Left lung (tissue), 10 donors: ENCODE measurements around the gene TTC7B. TPM values are rescaled to one million over a fixed set of nuclear protein-coding genes. Genes with fewer than 3 reads are reported as not detected.

Experiments
- ATAC-seq: fragments of 200-7000 bp; cut with Tn5 transposase; one replicate; pipeline ENCODE4 v1.9.1; 2020; ENCODE audit warnings: moderate library complexity
- DNase-seq, 4 donors: peaks; one replicate each; pipeline ENCODE4 v3.0.0-alpha.2; 2013 to 2020
- H3K27ac ChIP-seq, 2 donors: fragments of 200-600 bp; sonication (generic) in 1 of 2; one replicate each; pipeline versions ENCODE4 v1.5.0 to v1.8.0; 2020 to 2021
- H3K27me3 ChIP-seq, 2 donors: fragments of 200-600 bp; sonication (generic) in 1 of 2; one replicate each; pipeline versions ENCODE4 v1.5.0 to v1.8.0; 2020 to 2021
- H3K36me3 ChIP-seq, 2 donors: fragments of 200-600 bp; sonication (generic) in 1 of 2; one replicate each; pipeline versions ENCODE4 v1.5.0 to v1.8.0; 2020 to 2021
- H3K4me1 ChIP-seq, 2 donors: fragments of 200-600 bp; one replicate each; pipeline ENCODE4 v1.8.0; 2021
- H3K4me3 ChIP-seq, 2 donors: fragments of 200-600 bp; sonication (generic) in 1 of 2; one replicate each; pipeline versions ENCODE4 v1.5.0 to v1.8.0; 2020 to 2021; ENCODE audit warnings: mild to moderate bottlenecking in 1 of 2
- H3K9me3 ChIP-seq, 2 donors: fragments of 200-600 bp; sonication (generic) in 1 of 2; one replicate each; pipeline versions ENCODE4 v1.5.0 to v1.8.0; 2020 to 2021
- CTCF ChIP-seq, 2 donors: fragments of 200-600 bp; sonication (generic) in 1 of 2; IDR thresholded peaks; one replicate each; pipeline versions ENCODE4 v1.5.0 to v1.8.0; 2021; ENCODE audit warnings: antibody characterized with exemption in 2 of 2
- intact Hi-C, 2 donors: fragments of 100-400 bp; cut with DNase I; formaldehyde crosslinking; loops; one replicate each; pipeline versions ENCODE4 v1.11.2 to v1.14.2; 2022
- polyA plus RNA-seq, 6 donors: library from polyadenylated mRNA; unstranded; fragments of 120-200 nt; gene quantifications; one replicate each; pipeline ENCODE4 v1.2.1, GENCODE V29; 2013; ENCODE audit not compliant: insufficient read length in 6 of 6
- total RNA-seq, 2 donors: library from RNA; stranded (reverse); fragmentation: NEBNext Ultra II Directional; extraction: Animal tissue kit (Norgen Biotek cat#: 25700); gene quantifications; one replicate each; pipeline ENCODE4 v1.2.1, GENCODE V29; 2021
- donor health status: DM: no; HTN: yes; CAD: no.
- donor health status: DM: no; HTN: no; CAD: no.

Gene TTC7B
- total and polyA plus RNA-seq, 8 donors = 26.8 to 47.5 (median 39.5) TPM

- intact Hi-C loops = no loop called here
- H3K4me3 ChIP-seq = no peak overlapping the region
- DNase-seq = peak in 1 of 4 donors; percentile 21
- ATAC-seq = no peak
- H3K9me3 ChIP-seq = no peaks in the 10 kb centered on the region
- TF ChIP-seq CTCF (IDR thresholded peaks at IDR 0.05) = no peak
- H3K27me3 ChIP-seq = peaks cover 0 to 5% of the 10 kb centered on the region in 2 donors
- peaks cover 0 to 9% of the 10 kb centered on the region in 2 donors for H3K4me1 ChIP-seq
- H3K36me3 ChIP-seq = no peaks in the 10 kb centered on the region
- H3K27ac ChIP-seq = no peak overlapping the region
Measured at GRCh38 chr14:90503582-90503981, 312.6 kb downstream of the TTC7B start.

GRCh38 chr14:90502760-90503159 is 313.5 kb downstream of the TTC7B start:
- DNase-seq (no peak), ATAC-seq (no peak)
- Histone ChIP-seq H3K4me1 (peaks cover 0 to 9% of the 10 kb centered on the region in 2 donors), H3K36me3 (no peaks in the 10 kb centered on the region), H3K27ac (no peak overlapping the region), H3K27me3 (no peaks in the 10 kb centered on the region), H3K9me3 (no peaks in the 10 kb centered on the region), H3K4me3 (no peak overlapping the region)
- TF ChIP-seq CTCF (IDR thresholded peaks at IDR 0.05) = no peak
- intact Hi-C loops = no loop called here

- no peak overlapping the region for H3K4me3 ChIP-seq
- peak overlapping the region in 1 of 2 donors; percentile 18 for H3K27ac ChIP-seq
- no peak for ATAC-seq
- H3K27me3 ChIP-seq = no peaks in the 10 kb centered on the region
- TF ChIP-seq CTCF (IDR thresholded peaks at IDR 0.05) = no peak
- H3K4me1 ChIP-seq = peaks cover 0 to 9% of the 10 kb centered on the region in 2 donors
- no peaks in the 10 kb centered on the region for H3K9me3 ChIP-seq
- no peaks in the 10 kb centered on the region for H3K36me3 ChIP-seq
- intact Hi-C loops = no loop called here
- DNase-seq = peak in 1 of 4 donors; percentile 23
Measured at GRCh38 chr14:90500665-90501370, 315.4 kb downstream of the TTC7B start.

GRCh38 chr14:90499908-90500664 is 316.1 kb downstream of the TTC7B start:
- no peaks in the 10 kb centered on the region for H3K36me3 ChIP-seq
- peaks cover 0 to 9% of the 10 kb centered on the region in 2 donors for H3K4me1 ChIP-seq
- DNase-seq (peak in 1 of 4 donors; percentile 26), ATAC-seq (no peak)
- intact Hi-C loops = no loop called here
- H3K27me3 ChIP-seq = no peaks in the 10 kb centered on the region
- H3K27ac ChIP-seq = no peak overlapping the region
- TF ChIP-seq CTCF (IDR thresholded peaks at IDR 0.05) = no peak
- no peak overlapping the region for H3K4me3 ChIP-seq
- H3K9me3 ChIP-seq = no peaks in the 10 kb centered on the region

- DNase-seq = peak in 1 of 4 donors; percentile 7
- no peaks in the 10 kb centered on the region for H3K9me3 ChIP-seq
- peaks cover 0 to 9% of the 10 kb centered on the region in 2 donors for H3K4me1 ChIP-seq
- H3K27ac ChIP-seq = no peak overlapping the region
- intact Hi-C loops = no loop called here
- no peak overlapping the region for H3K4me3 ChIP-seq
- no peak for ATAC-seq
- H3K27me3 ChIP-seq = no peaks in the 10 kb centered on the region
- TF ChIP-seq CTCF (IDR thresholded peaks at IDR 0.05) = no peak
- H3K36me3 ChIP-seq = no peaks in the 10 kb centered on the region
Measured at GRCh38 chr14:90499121-90499520, 317.1 kb downstream of the TTC7B start.
